ENCODE measurements around the gene THOC6. TPM values are rescaled to one million over a fixed set of nuclear protein-coding genes. Genes with fewer than 3 reads are reported as not detected.

Gene THOC6
- total RNA-seq, 2 donors from 2014 or later: 21.6 to 25.7 TPM

GRCh38 chr16:3012828-3013420 lies 10.9 kb upstream of the THOC6 start, which contains the start of gene CLDN9:
Gene CLDN9 (plus strand): TSS chr16:3012923. CDS start chr16:3013363, 440 bp downstream.
- intact Hi-C loops (cut with DNase I): no loop called here
- DNase-seq (ENCODE audit: low spot score): no peak

- intact Hi-C loops (cut with DNase I): no loop called here
Measured at GRCh38 chr16:3013491-3013951, 10.3 kb upstream of the THOC6 start.

GRCh38 chr16:3013998-3014690 lies 9.7 kb upstream of the THOC6 start:
- no peak for DNase-seq (ENCODE audit: low spot score)
- intact Hi-C loops (cut with DNase I): no loop called here

More at GRCh38 chr16:3013491-3013951, 10.3 kb upstream of the THOC6 start:
- DNase-seq (ENCODE audit: low spot score): no peak

GRCh38 chr16:3014971-3015370 lies 8.9 kb upstream of the THOC6 start:
- intact Hi-C loops (cut with DNase I): no loop called here
- no peak for DNase-seq (ENCODE audit: low spot score)

- intact Hi-C loops (cut with DNase I): no loop called here
- DNase-seq (ENCODE audit: low spot score): no peak
Measured at GRCh38 chr16:3015865-3016521, 7.8 kb upstream of the THOC6 start.

GRCh38 chr16:3017344-3017743 lies 6.5 kb upstream of the THOC6 start:
- DNase-seq (ENCODE audit: low spot score): no peak
- intact Hi-C loops (cut with DNase I): no loop called here

- intact Hi-C loops (cut with DNase I): no loop called here
- DNase-seq (ENCODE audit: low spot score): no peak
Measured at GRCh38 chr16:3017794-3018506, 5.9 kb upstream of the THOC6 start, which contains the start of gene CLDN6. Gene CLDN6 (minus strand): TSS chr16:3018183. CDS start chr16:3016021, 2,162 bp downstream.

- intact Hi-C loops (cut with DNase I): no loop called here
- no peak for DNase-seq (ENCODE audit: low spot score)
Measured at GRCh38 chr16:3019594-3020246, 4.1 kb upstream of the THOC6 start.

- intact Hi-C loops (cut with DNase I): no loop called here
- DNase-seq (ENCODE audit: low spot score): peak; percentile 95
Measured at GRCh38 chr16:3020247-3020603, 3.6 kb upstream of the THOC6 start, which contains the start of gene TNFRSF12A. Gene TNFRSF12A (plus strand): TSS chr16:3020368. CDS start chr16:3020398, 30 bp downstream.

GRCh38 chr16:3020604-3021448 lies 3.0 kb upstream of the THOC6 start:
- intact Hi-C loops (cut with DNase I): no loop called here
- peak; percentile 95 for DNase-seq (ENCODE audit: low spot score)

- peak; percentile 94 for DNase-seq (ENCODE audit: low spot score)
- intact Hi-C loops (cut with DNase I): no loop called here
Measured at GRCh38 chr16:3021449-3022207, 2.2 kb upstream of the THOC6 start.

- intact Hi-C loops (cut with DNase I): no loop called here
- peak; percentile 98 for DNase-seq (ENCODE audit: low spot score)
Measured at GRCh38 chr16:3022208-3022683, 1.6 kb upstream of the THOC6 start.

GRCh38 chr16:3022684-3023414 lies 986 bp upstream of the THOC6 start:
- intact Hi-C loops (cut with DNase I): no loop called here
- peak; percentile 88 for DNase-seq (ENCODE audit: low spot score)

GRCh38 chr16:3023415-3023668 lies 493 bp upstream of the THOC6 start:
- intact Hi-C loops (cut with DNase I): no loop called here
- DNase-seq (ENCODE audit: low spot score): peak; percentile 90

GRCh38 chr16:3025032-3026002 lies 1.5 kb downstream of the THOC6 start:
- intact Hi-C loops (cut with DNase I): no loop called here
- DNase-seq (ENCODE audit: low spot score): no peak

GRCh38 chr16:3026003-3026378 lies 2.2 kb downstream of the THOC6 start:
- intact Hi-C loops (cut with DNase I): no loop called here

More at GRCh38 chr16:3026003-3026378, 2.2 kb downstream of the THOC6 start:
- no peak for DNase-seq (ENCODE audit: low spot score)
